K562 (cell line): ENCODE measurements around the gene PIP4K2C. TPM values are rescaled to one million over a fixed set of nuclear protein-coding genes. Genes with fewer than 3 reads are reported as not detected.
A peak's percentile ranks its signal among the peaks of the same experiment; 100 is the strongest.
"Not testable (repeated sequence)": the region's sequence is repeated elsewhere in the genome, so short reads cannot be mapped to it uniquely, and the experiment has no call there.

Source experiments
- ATAC-seq: fragments of 200-7000 bp; cut with Tn5 transposase; 3 replicates; pipeline ENCODE4 v1.9.1; 2020; ENCODE audit warnings: moderate library complexity
- BruUV-seq: library from RNA; stranded (reverse); fragments of 400-500 nt; replicated peaks from 2 replicates; lab custom pipeline; 2021; lab: Mats Ljungman, UMichigan
- CTCF ChIA-PET: fragments of 300-600 bp; formaldehyde crosslinking; extraction: SDS; loops from one replicate; lab custom pipeline; 2021; ENCODE audit warnings: low intra/inter-chr PET ratio; lab: Yijun Ruan, JAX
- POLR2A ChIA-PET: fragments of 300-600, 350-650 bp; sonication (Branson Sonifier 250); formaldehyde crosslinking; extraction: SDS; loops from one replicate; lab custom pipeline; 2021; ENCODE audit warnings: antibody characterized with exemption, inconsistent platforms; lab: Yijun Ruan, JAX
- DNase-seq, 4 experiments: peaks; one replicate each; pipeline versions ENCODE4 v3.0.0 to v3.0.0-alpha.2; 2011 to 2018; ENCODE audit warnings: low spot score in 3 of 4, mixed read lengths in 3 of 4; ENCODE audit errors: extremely low read depth in 1 of 4
- FAIRE-seq: peaks from 2 replicates; lab custom pipeline; 2011; peaks lifted over from hg19 to GRCh38; lab: Jason Lieb, UNC
- H2AFZ ChIP-seq: 2 replicates; pipeline ENCODE4 v1.6.0; 2011; ENCODE audit warnings: low read depth, low read length, control low read depth, inconsistent platforms
- H3K27ac ChIP-seq: fragments of 200-600 bp; 3 replicates; pipeline ENCODE4 v1.8.0; 2011; ENCODE audit warnings: low read depth, mild to moderate bottlenecking, control low read depth, inconsistent platforms, low read length, moderate library complexity, mixed read lengths; ENCODE audit errors: extremely low read depth
- H3K27me3 ChIP-seq, 2 experiments: fragments of 300-600 bp in 1 of 2; 2 replicates in 1 of 2; 3 replicates in 1 of 2; pipeline versions ENCODE4 v1.6.0 to v1.8.0; 2011; ENCODE audit warnings: inconsistent platforms in 2 of 2, low read length in 2 of 2, mild to moderate bottlenecking in 1 of 2, mixed read lengths in 1 of 2, moderate library complexity in 1 of 2; ENCODE audit not compliant: control insufficient read depth in 2 of 2, insufficient read depth in 2 of 2
- H3K36me3 ChIP-seq: fragments of 300-600 bp; 3 replicates; pipeline ENCODE4 v1.8.0; 2011; ENCODE audit warnings: mild to moderate bottlenecking, low read length, inconsistent platforms; ENCODE audit not compliant: control insufficient read depth, insufficient read depth
- H3K4me1 ChIP-seq, 2 experiments: fragments of 200-600 bp in 1 of 2; replicated peaks in 1 of 2; 2 replicates in 1 of 2; 3 replicates in 1 of 2; pipeline versions ENCODE4 v1.5.1 to v1.8.0; 2011; ENCODE audit warnings: inconsistent platforms in 2 of 2, low read length in 2 of 2, mild to moderate bottlenecking in 1 of 2, mixed read lengths in 1 of 2, moderate library complexity in 1 of 2; ENCODE audit not compliant: control insufficient read depth in 2 of 2, insufficient read depth in 2 of 2
- H3K4me2 ChIP-seq: 2 replicates; pipeline ENCODE4 v1.6.1; 2011; ENCODE audit warnings: low read length, control low read depth, inconsistent platforms, mixed read lengths; ENCODE audit not compliant: insufficient read depth
- H3K4me3 ChIP-seq: fragments of 200-600 bp; sonication (generic), shearing (Covaris generic); 2 replicates; pipeline ENCODE4 v1.5.1; 2016; ENCODE audit warnings: control low read depth, inconsistent platforms
- H3K79me2 ChIP-seq: fragments of 200-600 bp; 3 replicates; pipeline ENCODE4 v1.8.0; 2011; ENCODE audit warnings: low read length, inconsistent platforms; ENCODE audit not compliant: control insufficient read depth, insufficient read depth
- H3K9ac ChIP-seq, 2 experiments: 2 replicates each; pipeline versions ENCODE4 v1.6.0 to v1.6.1; 2011; ENCODE audit warnings: low read depth in 2 of 2, low read length in 2 of 2, control low read depth in 1 of 2, inconsistent platforms in 1 of 2, mild to moderate bottlenecking in 1 of 2, mixed read lengths in 1 of 2; ENCODE audit not compliant: insufficient read depth in 1 of 2
- H3K9me1 ChIP-seq: one replicate; pipeline ENCODE4 v1.6.0; 2011; ENCODE audit warnings: inconsistent platforms, mild to moderate bottlenecking, low read length, moderate library complexity; ENCODE audit not compliant: control insufficient read depth, insufficient read depth
- H3K9me3 ChIP-seq: replicated peaks from 2 replicates; pipeline ENCODE4 v1.5.1; 2011; ENCODE audit warnings: low read depth, low read length, inconsistent platforms; ENCODE audit not compliant: control insufficient read depth, insufficient read depth
- H4K20me1 ChIP-seq: replicated peaks from 2 replicates; pipeline ENCODE4 v1.6.1; 2011; ENCODE audit warnings: low read length, inconsistent platforms, mixed read lengths; ENCODE audit not compliant: control insufficient read depth, insufficient read depth
- C11orf30 ChIP-seq: fragments of 450-650 bp; IDR thresholded peaks from 2 replicates; pipeline ENCODE4 v1.6.1; 2016; ENCODE audit warnings: low read depth, mild to moderate bottlenecking
- CBFA2T3 ChIP-seq: fragments of 450-650 bp; IDR thresholded peaks from 2 replicates; pipeline ENCODE4 v1.6.1; 2017
- CTBP1 ChIP-seq: fragments of 450-650 bp; IDR thresholded peaks from 2 replicates; pipeline ENCODE4 v1.6.1; 2016; ENCODE audit warnings: borderline replicate concordance
- MAFG ChIP-seq: fragments of 450-650 bp; conservative IDR thresholded peaks from 2 replicates; pipeline ENCODE4 v1.6.1; 2016; ENCODE audit warnings: missing genetic modification characterization, missing compliant biosample characterization
- PBX2 ChIP-seq, 2 experiments: IDR thresholded peaks in 1 of 2; conservative IDR thresholded peaks in 1 of 2; 2 replicates each; pipeline ENCODE4 v1.6.1; 2016; ENCODE audit warnings: low read depth in 2 of 2, mild to moderate bottlenecking in 1 of 2, missing compliant biosample characterization in 1 of 2, missing genetic modification characterization in 1 of 2, moderate library complexity in 1 of 2
- USF1 ChIP-seq: sonication (generic); formaldehyde crosslinking; IDR thresholded peaks from 2 replicates; pipeline ENCODE4 v1.9.0; 2022; ENCODE audit warnings: mild to moderate bottlenecking, missing genetic modification reagents
- USF2 ChIP-seq: sonication (generic); formaldehyde crosslinking; IDR thresholded peaks from 2 replicates; pipeline ENCODE4 v1.5.0; 2020; ENCODE audit warnings: missing genetic modification reagents
- ZFP36 ChIP-seq: fragments of 150-350 bp; IDR thresholded peaks from 2 replicates; pipeline ENCODE4 v1.6.1; 2018; ENCODE audit warnings: low read length, low read depth; ENCODE audit not compliant: partially characterized antibody
- ZNF263 ChIP-seq: sonication (generic); formaldehyde crosslinking; IDR thresholded peaks from 2 replicates; pipeline ENCODE4 v1.8.0; 2022; ENCODE audit warnings: mild to moderate bottlenecking, missing genetic modification reagents, borderline replicate concordance
- WGBS: fragments of 100-300 bp; shearing (Covaris generic); methylation state at CpG from one replicate; pipeline ENCODE4 v1.1.6; 2016; ENCODE audit warnings: low coverage, mixed read lengths; ENCODE audit not compliant: insufficient coverage; ENCODE audit errors: missing lambda C conversion rate; 5-methylcytosine and 5-hydroxymethylcytosine counted together
- in situ Hi-C: fragments of 300-500 bp; cut with MboI; formaldehyde crosslinking; loops from 4 replicates; pipeline ENCODE4 v1.15.0; 2018; ENCODE audit warnings: inconsistent platforms, mixed read lengths
- intact Hi-C: fragments of 100-400 bp; cut with micrococcal nuclease; formaldehyde crosslinking; loops from 2 replicates; pipeline ENCODE4 v1.14.2; 2022
- polyA plus RNA-seq, 8 experiments: library from polyadenylated mRNA; depleted of rRNA in 4 of 8; stranded (reverse) in 5 of 8; unstranded in 3 of 8; fragments of >200 nt; fragmentation: Nextera tagmentation in 2 of 8; fragmentation: Illumina TruSeq in 1 of 8; extraction: Ambion mirVana in 2 of 8; extraction: Trizol in 1 of 8; gene quantifications; 2 replicates each; pipeline versions ENCODE4 v1.2.1 to v1.2.3, GENCODE V29; 2011 to 2014; ENCODE audit warnings: inconsistent platforms in 1 of 8, missing spikeins in 1 of 8
- total RNA-seq, 7 experiments: library from RNA; depleted of rRNA in 6 of 7; stranded (reverse); fragments of >200 nt in 6 of 7; fragmentation: Illumina TruSeq in 2 of 7; extraction: Trizol in 2 of 7; gene quantifications; 2 replicates each; pipeline versions ENCODE4 v1.2.1 to v1.2.3, GENCODE V29; 2011 to 2021; ENCODE audit warnings: low replicate concordance in 1 of 7
- TF ChIP-seq, protein P1 (sequence below): fragments of 450-650 bp; formaldehyde crosslinking; IDR thresholded peaks from 2 replicates; pipeline ENCODE4 v1.4.0; 2020; ENCODE audit warnings: mild to moderate bottlenecking, mixed read lengths
- TF ChIP-seq, protein P2 (sequence below): sonication (generic); IDR thresholded peaks from 2 replicates; pipeline ENCODE4 v1.6.1; 2016

Gene PIP4K2C
- total and polyA plus RNA-seq, 9 of the 15 experiments (the other 6 are each of a cell fraction or from before 2014, with no cell fraction given), result 9.0 to 41.4 (median 18.3) TPM

GRCh38 chr12:57588951-57589610, 1.9 kb upstream of the PIP4K2C start:
- H3K9me1 ChIP-seq; H3K4me3 ChIP-seq; H3K27ac ChIP-seq; in situ Hi-C loops; CTCF ChIA-PET; H3K27me3 ChIP-seq; ATAC-seq; intact Hi-C loops; H4K20me1 ChIP-seq; BruUV-seq; H3K9me3 ChIP-seq; TF ChIP-seq PBX2 (CRISPR knock-in tag; IDR thresholded peaks at IDR 0.05; ENCODE audit: low read depth): not testable (repeated sequence)
- Histone ChIP-seq H3K36me3 (peaks cover 23% of the 10 kb centered on the region; the same call in 2 of the 3 replicates), H3K4me1 (peaks cover 22 to 23% of the 10 kb centered on the region in 2 experiments), H3K79me2 (peaks cover 27% of the 10 kb centered on the region), H3K9ac (peak overlapping the region in 1 of 2 experiments; percentile 77; a peak in 2 of 4 replicates), H3K4me2 (peak overlapping the region; percentile 15; the same call in 1 of the 2 replicates), H2AFZ (peak overlapping the region; percentile 58)
- DNase-seq (peak in 1 of 4 experiments; percentile 66), FAIRE-seq (peak; percentile 49)
- 42% methylated on average over 14 of the region's 15 CpGs for WGBS
- POLR2A ChIA-PET, result interaction anchor here (0.6 to 4.2 kb wide), 2 partner anchors 11 to 257 kb away, joined by 3 to 20 read pairs; no protein-coding TSS in a partner anchor
- TF ChIP-seq ZFP36 (peak; percentile 50), CTBP1 (0 out of 2 replicates have a peak, but pooled peaks have one; percentile 28), USF1 (CRISPR knock-in tag) (peak; percentile 70), CBFA2T3 (0 out of 2 replicates have a peak, but pooled peaks have one; percentile 13), ZNF263 (CRISPR knock-in tag) (peak; percentile 93), PBX2 (tag; conservative IDR thresholded peaks at IDR 0.05; ENCODE audit: low read depth) (peak; percentile 37; the same call in 1 of the 2 replicates), C11orf30 (peak; percentile 57; the same call in 1 of the 2 replicates), MAFG (peak; percentile 45; the same call in 1 of the 2 replicates), USF2 (CRISPR knock-in tag) (peak; percentile 40)
- TF ChIP-seq, protein P1, sequence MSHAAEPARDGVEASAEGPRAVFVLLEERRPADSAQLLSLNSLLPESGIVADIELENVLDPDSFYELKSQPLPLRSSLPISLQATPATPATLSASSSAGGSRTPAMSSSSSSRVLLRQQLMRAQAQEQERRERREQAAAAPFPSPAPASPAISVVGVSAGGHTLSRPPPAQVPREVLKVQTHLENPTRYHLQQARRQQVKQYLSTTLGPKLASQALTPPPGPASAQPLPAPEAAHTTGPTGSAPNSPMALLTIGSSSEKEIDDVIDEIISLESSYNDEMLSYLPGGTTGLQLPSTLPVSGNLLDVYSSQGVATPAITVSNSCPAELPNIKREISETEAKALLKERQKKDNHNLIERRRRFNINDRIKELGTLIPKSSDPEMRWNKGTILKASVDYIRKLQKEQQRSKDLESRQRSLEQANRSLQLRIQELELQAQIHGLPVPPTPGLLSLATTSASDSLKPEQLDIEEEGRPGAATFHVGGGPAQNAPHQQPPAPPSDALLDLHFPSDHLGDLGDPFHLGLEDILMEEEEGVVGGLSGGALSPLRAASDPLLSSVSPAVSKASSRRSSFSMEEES, result peak; percentile 93
- TF ChIP-seq, protein P2, sequence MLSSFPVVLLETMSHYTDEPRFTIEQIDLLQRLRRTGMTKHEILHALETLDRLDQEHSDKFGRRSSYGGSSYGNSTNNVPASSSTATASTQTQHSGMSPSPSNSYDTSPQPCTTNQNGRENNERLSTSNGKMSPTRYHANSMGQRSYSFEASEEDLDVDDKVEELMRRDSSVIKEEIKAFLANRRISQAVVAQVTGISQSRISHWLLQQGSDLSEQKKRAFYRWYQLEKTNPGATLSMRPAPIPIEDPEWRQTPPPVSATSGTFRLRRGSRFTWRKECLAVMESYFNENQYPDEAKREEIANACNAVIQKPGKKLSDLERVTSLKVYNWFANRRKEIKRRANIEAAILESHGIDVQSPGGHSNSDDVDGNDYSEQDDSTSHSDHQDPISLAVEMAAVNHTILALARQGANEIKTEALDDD, result 0 out of 2 replicates have a peak, but pooled peaks have one; percentile 3
